HepG2 (cell line): Measurements from ENCODE around the gene IL1A. TPM values are rescaled to one million over a fixed set of nuclear protein-coding genes. Genes with fewer than 3 reads are reported as not detected.

ENCODE experiments used
- CENPT ChIP-seq: sonication (generic); formaldehyde crosslinking; IDR thresholded peaks from 2 replicates; pipeline ENCODE4 v1.8.0; 2022; ENCODE audit warnings: low read depth, mild to moderate bottlenecking, moderate library complexity, missing genetic modification reagents
- FOXO4 ChIP-seq: sonication (generic); formaldehyde crosslinking; conservative IDR thresholded peaks from 2 replicates; pipeline ENCODE4 v1.8.1; 2023; ENCODE audit warnings: missing genetic modification reagents
- HNRNPK ChIP-seq: fragments of 200-400 bp; formaldehyde crosslinking; IDR thresholded peaks from 2 replicates; pipeline ENCODE4 v1.6.1; 2018; ENCODE audit warnings: low read length, low read depth, moderate library complexity, mild to moderate bottlenecking; ENCODE audit not compliant: poor library complexity, severe bottlenecking
- KLF11 ChIP-seq: IDR thresholded peaks from 2 replicates; pipeline ENCODE4 v1.6.1; 2016; ENCODE audit warnings: missing compliant biosample characterization
- MATR3 ChIP-seq: sonication (generic); formaldehyde crosslinking; IDR thresholded peaks from 2 replicates; pipeline ENCODE4 v1.4.0; 2020; ENCODE audit warnings: missing genetic modification reagents
- MBD4 ChIP-seq: IDR thresholded peaks from 2 replicates; pipeline ENCODE4 v1.6.1; 2012; ENCODE audit warnings: low read length, inconsistent platforms, borderline replicate concordance
- MED1 ChIP-seq: sonication (generic); formaldehyde crosslinking; IDR thresholded peaks from 2 replicates; pipeline ENCODE4 v1.4.0; 2020; ENCODE audit warnings: missing genetic modification reagents
- MIER3 ChIP-seq: IDR thresholded peaks from 2 replicates; pipeline ENCODE4 v1.6.1; 2016; ENCODE audit warnings: missing compliant biosample characterization, borderline replicate concordance
- MTA3 ChIP-seq: sonication (generic); formaldehyde crosslinking; IDR thresholded peaks from 2 replicates; pipeline ENCODE4 v1.4.0; 2020; ENCODE audit warnings: missing genetic modification reagents
- POLR2AphosphoS2 ChIP-seq: IDR thresholded peaks from 2 replicates; pipeline ENCODE4 v1.6.1; 2011; ENCODE audit warnings: low read depth, low read length, improper control_type of control experiment
- POLR2AphosphoS5 ChIP-seq: IDR thresholded peaks from 2 replicates; pipeline ENCODE4 v1.6.1; 2012; ENCODE audit warnings: low read depth, low read length
- RCOR2 ChIP-seq: IDR thresholded peaks from 2 replicates; pipeline ENCODE4 v1.6.1; 2016; ENCODE audit warnings: missing biosample characterization, missing genetic modification reagents
- SETDB1 ChIP-seq: sonication (generic); formaldehyde crosslinking; IDR thresholded peaks from 2 replicates; pipeline ENCODE4 v1.5.1; 2020; ENCODE audit warnings: missing genetic modification reagents, mild to moderate bottlenecking, borderline replicate concordance
- SIX1 ChIP-seq: sonication (generic); formaldehyde crosslinking; IDR thresholded peaks from 2 replicates; pipeline ENCODE4 v1.4.0; 2020; ENCODE audit warnings: missing genetic modification reagents, borderline replicate concordance
- SKI ChIP-seq: fragments of 450-650 bp; IDR thresholded peaks from one replicate; pipeline ENCODE4 v1.6.1; 2018; ENCODE audit warnings: mild to moderate bottlenecking; ENCODE audit not compliant: partially characterized antibody
- SMARCC2 ChIP-seq: fragments of 450-650 bp; IDR thresholded peaks from 2 replicates; pipeline ENCODE4 v1.6.1; 2017; ENCODE audit warnings: antibody characterized with exemption, mild to moderate bottlenecking
- TERF1 ChIP-seq: sonication (generic); formaldehyde crosslinking; IDR thresholded peaks from 2 replicates; pipeline ENCODE4 v1.8.0; 2022; ENCODE audit warnings: mild to moderate bottlenecking, missing genetic modification reagents, moderate library complexity
- ZBED4 ChIP-seq: sonication (generic); formaldehyde crosslinking; IDR thresholded peaks from 2 replicates; pipeline ENCODE4 v1.4.0; 2020; ENCODE audit warnings: missing genetic modification reagents, borderline replicate concordance
- ZFP37 ChIP-seq: sonication (generic); formaldehyde crosslinking; IDR thresholded peaks from 2 replicates; pipeline ENCODE4 v1.4.0; 2020; ENCODE audit warnings: missing genetic modification reagents, borderline replicate concordance
- ZNF20 ChIP-seq: sonication (generic); formaldehyde crosslinking; IDR thresholded peaks from 2 replicates; pipeline ENCODE4 v1.4.0; 2020; ENCODE audit warnings: mild to moderate bottlenecking, moderate library complexity, missing genetic modification reagents
- ZNF251 ChIP-seq: sonication (generic); formaldehyde crosslinking; IDR thresholded peaks from 2 replicates; pipeline ENCODE4 v1.9.0; 2021; ENCODE audit warnings: mild to moderate bottlenecking, missing genetic modification reagents
- ZNF33A ChIP-seq: sonication (generic); formaldehyde crosslinking; IDR thresholded peaks from 2 replicates; pipeline ENCODE4 v1.5.1; 2020; ENCODE audit warnings: missing genetic modification reagents, mild to moderate bottlenecking, moderate library complexity, borderline replicate concordance
- ZNF775 ChIP-seq: sonication (generic); formaldehyde crosslinking; IDR thresholded peaks from 2 replicates; pipeline ENCODE4 v1.4.0; 2020; ENCODE audit warnings: missing genetic modification reagents, mild to moderate bottlenecking, moderate library complexity, borderline replicate concordance
- ZNF792 ChIP-seq: IDR thresholded peaks from 2 replicates; pipeline ENCODE4 v1.6.1; 2016
- ZSCAN20 ChIP-seq: sonication (generic); formaldehyde crosslinking; IDR thresholded peaks from 2 replicates; pipeline ENCODE4 v1.4.0; 2020; ENCODE audit warnings: missing genetic modification reagents, mild to moderate bottlenecking, borderline replicate concordance
- polyA plus RNA-seq, 8 experiments: library from polyadenylated mRNA; depleted of rRNA in 3 of 8; stranded (reverse) in 7 of 8; unstranded in 1 of 8; fragments of >200 nt; fragmentation: Illumina TruSeq in 4 of 8; extraction: Trizol in 4 of 8; gene quantifications; 2 replicates each; pipeline versions ENCODE4 v1.2.1 to v1.2.3, GENCODE V29; 2011 to 2016; ENCODE audit warnings: low read depth in 4 of 8, missing spikeins in 1 of 8, mixed read lengths in 1 of 8; ENCODE audit not compliant: insufficient read depth in 1 of 8
- total RNA-seq, 5 experiments: library from RNA; depleted of rRNA; stranded (reverse); fragments of >200 nt; fragmentation: Illumina TruSeq; extraction: Trizol; gene quantifications; 2 replicates each; pipeline ENCODE4 v1.2.3, GENCODE V29; 2016; ENCODE audit warnings: low read depth in 1 of 5

The IL1A gene
- total and polyA plus RNA-seq, 2 of the 13 experiments (the other 11 are each of a cell fraction or from before 2014, with no cell fraction given): not detected

- TF ChIP-seq TERF1 (CRISPR knock-in tag) (no peak), MIER3 (CRISPR knock-in tag) (peak; percentile 99), KLF11 (0 out of 2 replicates have a peak, but pooled peaks have one; percentile 83), MTA3 (CRISPR knock-in tag) (no peak), POLR2AphosphoS5 (peak; percentile 22; the same call in 1 of the 2 replicates), SMARCC2 (no peak), CENPT (no peak), RCOR2 (CRISPR knock-in tag) (peak; percentile 94), MATR3 (CRISPR knock-in tag) (no peak), ZNF775 (CRISPR knock-in tag) (peak; percentile 72; the same call in 1 of the 2 replicates), HNRNPK (no peak), SIX1 (CRISPR knock-in tag) (peak; percentile 79; the same call in 1 of the 2 replicates), ZNF20 (CRISPR knock-in tag) (no peak), ZBED4 (CRISPR knock-in tag) (peak; percentile 48; the same call in 1 of the 2 replicates), ZNF792 (CRISPR knock-in tag) (peak; percentile 90; the same call in 1 of the 2 replicates), SKI (peak; percentile 89), MBD4 (peak; percentile 97; the same call in 1 of the 2 replicates), FOXO4 (CRISPR knock-in tag) (no peak), ZFP37 (CRISPR knock-in tag) (peak; percentile 92), ZSCAN20 (CRISPR knock-in tag) (no peak), MED1 (peak; percentile 98), SETDB1 (CRISPR knock-in tag) (no peak), ZNF33A (CRISPR knock-in tag) (peak; percentile 35; the same call in 1 of the 2 replicates), POLR2AphosphoS2 (no peak), ZNF251 (CRISPR knock-in tag) (no peak)
Measured at GRCh38 chr2:112818094-112818902, 34.0 kb upstream of the IL1A start (continued).
